Left lobe of liver (tissue), 2 donors: ENCODE results near the gene LSMEM2. TPM values are rescaled to one million over a fixed set of nuclear protein-coding genes. Genes with fewer than 3 reads are reported as not detected.

ENCODE experiments used
- ATAC-seq: fragments of 200-7000 bp; cut with Tn5 transposase; one replicate; pipeline ENCODE4 v1.9.1; 2020; ENCODE audit warnings: mild to moderate bottlenecking, moderate library complexity
- DNase-seq: peaks from one replicate; pipeline ENCODE4 v3.0.0-alpha.2; 2020; ENCODE audit warnings: low spot score
- total RNA-seq: library from RNA; stranded (reverse); gene quantifications from one replicate; pipeline ENCODE4 v1.2.1, GENCODE V29; 2021
- donor health status: DM: no; HTN: no; CAD: no; lungs with moderate emphysema.
- donor health status: DM: no; HTN: yes; CAD: no.

LSMEM2 gene
- total RNA-seq, 1 donor from 2014 or later: not detected

DNA sequence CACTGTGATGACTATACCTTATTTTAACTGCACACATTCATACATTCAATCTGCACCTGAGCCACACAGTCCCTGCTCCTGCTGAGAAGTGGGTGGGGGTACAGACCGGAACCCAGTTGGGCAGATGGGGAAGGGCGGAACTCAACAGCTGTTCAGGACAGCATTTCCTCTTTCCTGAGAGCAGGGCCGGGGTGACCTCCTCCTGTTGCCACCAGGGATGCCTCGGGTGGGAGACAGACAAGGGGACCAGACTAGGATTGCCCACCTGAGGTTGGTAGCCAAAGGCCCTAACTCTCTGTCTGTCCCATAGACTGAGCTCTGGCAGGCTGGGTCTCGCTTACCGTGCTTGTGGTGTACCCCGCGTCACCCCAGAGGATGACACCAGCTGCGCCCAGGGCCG is 39.7 kb downstream of the LSMEM2 start:
- ATAC-seq (no peak), DNase-seq (no peak)

DNA sequence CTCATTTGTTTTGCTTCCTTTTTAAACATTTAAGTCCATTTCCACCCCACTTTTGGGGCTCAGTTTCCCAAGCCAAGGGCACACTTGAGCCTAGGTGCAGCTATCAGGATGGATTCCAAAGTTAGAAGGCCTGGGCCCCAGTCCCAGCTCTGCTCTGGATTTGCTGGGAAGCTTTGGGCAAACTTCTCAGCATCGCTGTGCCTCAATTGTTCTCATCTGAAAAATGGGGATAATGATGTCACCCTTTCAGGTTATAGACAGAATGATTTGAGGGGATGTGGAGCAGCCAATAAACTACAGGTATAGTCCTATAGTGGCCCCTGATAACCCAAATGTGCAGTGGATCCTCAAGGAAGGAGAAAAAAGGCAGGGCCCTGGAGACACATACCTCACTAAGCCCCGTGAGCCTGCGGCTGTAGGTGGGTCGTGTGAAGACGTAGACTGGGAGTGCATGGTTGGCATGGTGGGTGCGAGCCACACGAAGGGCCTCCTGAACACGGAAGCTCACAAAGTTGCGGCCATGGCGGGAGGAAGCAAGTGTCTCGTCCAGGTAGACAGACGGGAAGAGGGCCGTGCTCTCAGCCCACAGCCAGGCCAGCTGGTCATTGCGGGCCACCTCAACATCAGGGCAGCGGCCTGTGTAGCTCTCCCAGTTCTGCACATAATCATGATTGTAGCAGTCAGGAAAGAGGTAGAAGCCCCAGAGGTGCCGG is 40.5 kb downstream of the LSMEM2 start:
- DNase-seq (no peak), ATAC-seq (no peak)

DNA sequence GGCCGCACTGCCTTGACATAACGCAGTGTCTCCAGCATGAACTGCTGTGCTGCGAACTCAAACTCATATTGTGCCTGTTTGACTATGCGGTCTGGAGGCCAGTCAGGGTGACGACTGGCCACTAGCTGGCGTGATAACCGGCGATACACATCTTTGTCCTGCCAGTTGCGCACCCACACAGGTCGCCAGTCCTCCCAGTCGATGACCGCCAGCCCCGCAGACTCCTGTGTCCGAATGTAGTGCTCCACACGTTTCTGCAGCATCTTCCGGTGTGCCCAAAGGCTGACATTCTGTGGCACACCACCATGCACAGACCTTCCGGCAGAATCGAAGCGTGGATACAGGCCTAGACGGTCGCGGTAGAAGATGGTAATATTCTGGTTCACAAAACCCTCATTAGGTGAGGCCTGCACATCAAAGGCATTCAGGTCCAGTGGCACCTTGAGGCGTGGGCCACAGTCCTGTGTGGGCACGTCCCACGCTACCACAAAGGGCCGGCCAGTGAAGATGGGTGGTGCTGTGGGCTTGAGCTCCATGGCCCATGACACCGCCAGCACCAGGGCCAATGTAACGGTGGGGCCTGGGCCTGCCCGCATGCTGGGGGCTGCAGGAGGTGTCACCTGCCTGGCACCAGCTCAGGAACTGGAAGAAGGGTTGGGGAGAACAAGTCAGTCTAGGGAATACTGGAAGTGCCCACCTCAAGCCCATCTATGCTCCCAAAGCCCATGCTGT is 41.2 kb downstream of the LSMEM2 start:
- DNase-seq (no peak), ATAC-seq (no peak)

DNA sequence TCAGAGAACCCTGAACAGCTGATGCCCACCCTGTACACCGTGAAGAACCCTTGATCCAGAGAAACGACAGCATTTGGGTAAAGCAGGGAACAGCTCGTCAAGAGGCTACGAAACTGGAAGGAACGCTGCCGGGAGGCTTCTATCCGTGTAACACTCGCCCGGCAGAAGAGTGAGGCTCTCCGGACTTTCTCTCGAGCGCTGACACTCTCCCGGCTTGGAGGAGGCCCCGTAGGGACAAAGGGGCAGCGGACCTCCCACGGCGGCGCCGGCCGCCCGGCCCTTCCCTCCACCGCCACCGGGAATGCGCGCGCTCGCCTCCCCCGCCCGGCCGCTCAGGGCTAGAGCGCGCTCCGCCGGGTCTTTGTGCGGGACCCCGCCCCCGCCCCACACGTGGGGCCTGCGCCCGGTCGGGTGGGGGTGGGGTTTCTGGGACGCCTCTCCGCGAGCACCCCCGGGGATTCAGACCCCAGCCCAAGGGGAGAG is 42.0 kb downstream of the LSMEM2 start:
- peak; percentile 78 for ATAC-seq

DNA sequence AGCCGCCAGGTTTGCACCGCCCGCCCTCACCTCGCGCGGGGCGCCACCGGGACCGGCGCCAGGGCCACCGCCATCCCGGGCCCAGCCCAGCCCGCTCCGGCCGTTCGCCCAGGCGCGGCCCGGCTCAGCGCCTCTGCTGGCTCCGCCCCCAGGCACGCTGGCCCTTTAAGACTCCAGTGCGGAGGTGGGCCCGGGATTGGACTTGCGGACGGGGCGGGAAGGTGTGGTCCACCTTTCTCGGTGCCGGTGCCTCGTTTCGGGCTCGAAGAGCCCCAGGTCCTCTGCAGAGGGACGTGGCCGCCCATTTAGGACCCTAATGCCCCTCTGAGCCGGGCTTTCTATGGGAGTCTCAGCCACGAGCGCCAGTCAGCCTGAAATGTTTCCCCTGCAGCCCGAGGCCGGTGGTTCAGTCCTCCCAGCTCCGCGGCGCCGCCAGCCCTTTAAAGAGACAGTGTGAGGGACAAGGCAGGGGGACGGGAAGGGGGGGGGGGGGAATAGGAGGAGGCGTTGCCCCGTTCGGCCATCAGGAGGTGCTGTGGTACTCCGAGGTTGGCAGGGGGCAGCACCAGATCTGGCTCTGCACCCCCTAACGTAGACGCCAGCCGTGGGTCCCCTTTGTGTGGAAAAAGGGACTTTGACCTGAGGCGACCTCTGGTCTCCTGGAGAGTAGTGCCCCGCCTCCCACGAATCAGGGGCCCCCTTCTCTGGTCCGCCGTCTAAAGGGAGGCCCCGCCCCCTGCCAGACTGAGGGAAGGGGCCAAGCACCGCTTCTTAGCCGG is 42.6 kb downstream of the LSMEM2 start:
- ATAC-seq (peak; percentile 84), DNase-seq (peak; percentile 91)

More for the DNA sequence above, 42.0 kb downstream of the LSMEM2 start:
- DNase-seq: peak; percentile 87

DNA sequence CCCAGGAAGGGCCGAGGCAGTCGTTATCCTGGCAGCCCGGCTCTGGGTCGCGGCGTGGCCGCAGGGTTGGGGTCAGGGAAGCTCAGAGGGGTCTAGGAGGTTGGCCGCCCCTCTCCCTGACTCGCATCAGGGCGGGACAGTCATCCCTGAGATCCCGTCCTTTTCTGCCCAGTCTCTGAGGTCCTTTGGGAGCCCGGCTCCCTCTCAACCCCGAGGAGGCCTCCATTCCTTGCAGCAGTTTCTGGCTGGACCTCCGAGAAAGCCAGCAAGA is 43.2 kb downstream of the LSMEM2 start:
- DNase-seq (no peak), ATAC-seq (no peak)

DNA sequence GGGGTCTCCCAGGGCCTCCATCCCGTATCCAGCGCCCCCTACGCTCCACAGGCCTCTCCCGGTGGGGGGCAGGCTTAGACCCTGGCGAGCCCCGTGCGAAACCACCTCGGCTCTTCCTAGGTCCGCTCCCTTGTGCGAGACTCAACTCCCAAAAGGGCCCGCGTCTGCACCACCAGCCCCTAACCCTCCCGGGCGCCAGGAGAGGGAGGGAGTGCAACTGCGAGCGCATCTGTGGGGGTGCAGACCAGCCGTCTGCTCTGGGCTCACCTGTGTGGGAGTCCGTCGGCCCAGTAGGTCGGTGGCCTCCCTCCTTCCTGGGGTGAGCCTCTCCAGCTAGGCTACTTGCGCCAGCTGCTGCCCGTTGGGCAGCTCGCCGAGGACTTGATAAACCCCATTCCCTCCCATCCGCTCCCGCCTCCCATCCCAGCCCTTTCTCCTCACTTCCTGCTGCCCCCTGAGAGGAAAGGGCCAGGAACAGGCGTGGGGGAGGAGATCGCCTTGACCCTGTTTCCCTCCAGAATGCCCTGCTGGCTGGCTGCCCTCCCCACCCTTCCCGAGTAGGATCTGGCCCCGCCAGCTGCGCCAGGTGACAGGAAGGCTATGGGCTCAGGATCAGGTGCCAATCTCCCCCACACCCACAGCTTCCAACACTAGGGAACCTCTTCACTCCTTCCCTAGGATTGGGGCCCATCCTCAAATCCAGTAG is 43.7 kb downstream of the LSMEM2 start, which contains the start of gene HYAL2:
Gene HYAL2, minus strand, starts transcription at position 360 of the 706 bp plus-strand sequence. CDS start 2,256 bp downstream, outside the sequence.
- ATAC-seq: no peak

DNA sequence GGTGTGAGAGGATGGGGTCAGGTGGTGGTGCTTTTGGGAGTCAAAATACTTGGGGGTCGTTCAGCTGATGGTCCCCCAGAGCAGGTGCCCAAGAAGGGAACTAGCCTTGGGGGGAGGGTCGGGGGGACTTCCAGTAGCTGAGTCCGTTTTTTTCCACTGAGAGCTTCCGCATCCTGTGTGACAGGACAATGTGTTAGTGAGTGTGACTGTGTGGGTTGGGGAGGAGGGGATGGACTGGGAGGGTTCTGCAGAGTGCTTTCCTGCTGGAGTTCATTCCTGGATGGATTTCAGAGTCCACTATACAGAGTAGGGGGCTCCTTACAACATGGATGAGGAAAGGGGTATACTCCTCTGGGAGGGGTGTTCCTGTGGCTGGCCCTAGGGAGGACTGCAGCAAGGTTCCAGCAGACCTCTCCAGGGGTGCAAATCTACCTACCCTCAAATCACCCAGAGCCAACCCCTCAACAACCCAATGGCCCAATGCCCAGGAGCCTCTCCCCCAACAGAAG is 44.3 kb downstream of the LSMEM2 start:
- no peak for ATAC-seq
- no peak for DNase-seq

More for the DNA sequence above, 43.7 kb downstream of the LSMEM2 start, which contains the start of gene HYAL2:
- DNase-seq: peak; percentile 75

DNA sequence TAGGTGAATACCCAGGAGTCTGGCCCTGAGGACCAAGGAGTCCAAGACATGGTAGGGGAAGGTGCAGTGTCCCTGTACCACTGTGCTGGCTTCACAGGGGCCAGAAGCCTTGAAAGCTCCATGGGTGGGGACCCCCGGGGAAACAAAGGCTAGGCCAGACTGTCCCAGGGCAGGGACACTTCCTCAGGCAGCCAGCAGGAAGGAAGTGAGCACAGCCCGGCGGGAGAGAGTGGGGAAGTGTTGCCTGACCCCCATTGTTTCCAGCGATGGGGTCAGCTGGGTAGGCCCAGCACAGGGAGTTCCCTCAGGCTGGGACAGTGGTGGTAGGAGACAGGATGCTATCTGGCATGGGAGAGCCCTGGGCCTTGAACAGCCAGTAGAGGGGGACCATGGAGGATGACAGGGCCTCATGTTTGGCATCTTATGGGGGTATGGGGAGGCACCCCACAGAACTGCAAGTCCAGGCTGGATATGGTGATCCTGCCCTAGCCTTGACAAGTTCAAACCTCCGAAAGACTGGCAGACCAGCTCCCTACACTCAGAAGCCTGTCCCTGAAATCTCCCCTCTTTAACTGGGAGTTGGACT is 44.8 kb downstream of the LSMEM2 start:
- ATAC-seq: no peak
- DNase-seq: no peak

DNA sequence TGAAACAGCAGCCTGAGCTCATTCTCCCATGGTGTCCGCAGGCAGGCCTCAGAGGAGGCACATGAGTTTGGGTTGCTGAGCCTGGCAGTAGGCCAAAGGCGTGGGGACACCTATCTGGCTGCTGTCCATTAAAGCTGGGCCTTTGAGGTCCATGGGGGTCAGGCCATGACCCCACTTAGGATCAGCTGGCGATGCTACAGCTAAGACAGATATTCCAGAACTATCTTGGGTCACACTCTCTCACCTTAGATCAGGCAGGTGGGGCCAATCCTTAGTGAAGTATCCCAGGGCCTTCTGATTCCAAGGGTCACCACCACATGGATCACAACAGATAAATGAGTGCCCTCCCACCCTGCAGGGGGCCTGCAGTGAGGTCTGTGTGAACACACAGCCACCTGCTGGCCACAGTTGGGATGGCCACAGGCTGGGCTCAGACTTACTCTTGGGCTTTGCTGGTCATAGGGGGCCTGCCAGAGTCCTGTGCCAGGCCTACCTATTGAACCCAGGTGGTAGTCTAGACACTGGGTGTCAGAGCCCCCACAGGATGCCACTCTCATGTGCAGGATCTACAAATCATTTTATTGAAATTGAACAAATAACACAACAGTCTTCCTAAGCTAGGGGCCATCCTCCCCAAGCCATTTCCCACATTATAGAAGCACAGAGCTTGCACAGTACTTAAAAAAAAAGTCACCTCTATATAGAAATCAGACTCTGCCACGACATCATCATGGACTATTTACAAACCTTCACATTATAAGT is 45.6 kb downstream of the LSMEM2 start:
- ATAC-seq (peak; percentile 34), DNase-seq (peak; percentile 78)

DNA sequence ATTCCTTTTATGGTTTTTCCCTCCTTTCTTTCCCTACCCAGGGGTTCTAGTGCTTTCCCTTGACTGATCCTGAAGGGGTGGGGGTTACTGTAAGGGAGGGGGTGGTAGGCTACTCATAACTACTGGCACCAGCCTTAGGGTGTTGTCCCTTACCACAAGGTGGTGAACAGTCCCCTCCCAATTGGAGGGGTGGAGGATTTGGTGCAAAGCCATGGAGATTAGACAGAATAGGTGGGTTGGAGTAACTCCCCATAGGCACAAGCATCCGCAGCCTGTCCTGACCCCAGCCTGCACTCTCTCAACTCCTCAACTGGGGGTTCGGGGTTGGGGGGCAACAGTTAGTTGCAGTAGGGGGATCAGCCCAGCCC is 46.2 kb downstream of the LSMEM2 start:
- DNase-seq (no peak), ATAC-seq (no peak)

DNA sequence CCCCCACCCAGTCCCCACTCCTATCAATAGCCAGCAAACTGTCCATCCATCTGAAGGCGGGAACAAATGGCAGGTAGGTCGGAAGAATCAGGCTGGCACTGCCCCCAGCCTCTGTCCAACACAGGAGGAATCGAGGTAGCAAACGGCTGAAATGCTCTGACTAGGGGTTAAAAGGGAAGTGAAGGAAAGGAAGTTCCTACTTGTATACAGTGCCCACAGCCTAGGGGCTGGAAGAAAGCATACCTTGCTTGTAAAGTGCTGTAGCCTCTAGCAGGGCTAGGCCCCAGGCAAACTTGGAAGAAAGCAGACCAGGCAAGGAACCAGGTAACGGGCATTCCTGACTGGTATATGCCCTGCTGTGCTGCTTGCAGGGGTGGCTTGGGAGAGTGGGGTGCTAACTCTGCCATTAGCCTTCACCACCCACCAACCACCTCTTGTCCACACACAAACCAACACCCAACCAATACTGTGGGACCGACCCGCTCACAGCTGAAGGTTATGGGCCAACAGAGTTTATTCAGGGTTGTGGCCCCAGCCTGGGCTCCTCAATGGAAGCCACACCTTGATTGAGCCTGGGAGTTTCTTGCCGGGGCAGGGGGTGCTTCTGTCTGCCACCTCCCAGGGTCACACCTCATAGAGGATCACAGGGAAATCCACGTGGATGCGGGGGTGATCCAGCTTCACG is 46.8 kb downstream of the LSMEM2 start:
- no peak for DNase-seq
- no peak for ATAC-seq

DNA sequence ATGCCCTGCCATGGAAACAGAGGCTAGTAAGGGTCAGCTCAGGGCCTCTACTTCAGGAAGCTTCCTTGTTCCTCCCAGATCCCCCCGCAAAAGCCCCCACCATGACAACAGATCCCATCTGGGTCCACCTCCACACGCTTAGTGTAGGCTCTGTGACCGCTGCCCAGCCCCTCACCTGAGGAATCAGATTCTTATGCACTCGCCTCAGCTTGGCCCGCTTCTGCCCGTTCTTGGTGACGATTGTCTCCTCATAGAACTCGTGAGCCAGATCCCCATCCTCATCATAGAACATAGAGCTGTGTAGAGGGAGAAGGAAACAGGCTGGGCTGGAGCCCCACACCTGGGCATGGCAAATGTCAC is 47.3 kb downstream of the LSMEM2 start:
- DNase-seq (no peak), ATAC-seq (no peak)

DNA sequence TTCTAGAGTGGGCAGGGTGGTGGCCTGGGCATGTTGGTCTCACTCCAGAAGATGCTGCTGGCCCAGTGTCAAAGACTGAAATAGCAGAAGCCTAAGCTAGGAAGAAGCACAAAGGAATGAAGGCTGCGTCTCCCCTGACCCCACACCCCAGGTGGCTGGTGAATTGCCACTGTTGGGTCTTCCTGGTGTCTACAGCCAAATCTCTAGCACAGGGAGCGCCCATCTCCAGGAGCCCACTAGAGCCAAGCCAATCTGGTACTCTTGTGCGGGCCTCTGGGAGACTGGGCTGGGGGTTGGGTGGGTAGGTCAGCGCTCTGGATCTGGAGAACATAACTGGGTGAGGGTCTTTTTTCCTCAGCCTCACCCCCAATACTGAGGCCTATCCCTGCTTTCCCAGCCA is 48.2 kb downstream of the LSMEM2 start:
- ATAC-seq: no peak
- DNase-seq: no peak

DNA sequence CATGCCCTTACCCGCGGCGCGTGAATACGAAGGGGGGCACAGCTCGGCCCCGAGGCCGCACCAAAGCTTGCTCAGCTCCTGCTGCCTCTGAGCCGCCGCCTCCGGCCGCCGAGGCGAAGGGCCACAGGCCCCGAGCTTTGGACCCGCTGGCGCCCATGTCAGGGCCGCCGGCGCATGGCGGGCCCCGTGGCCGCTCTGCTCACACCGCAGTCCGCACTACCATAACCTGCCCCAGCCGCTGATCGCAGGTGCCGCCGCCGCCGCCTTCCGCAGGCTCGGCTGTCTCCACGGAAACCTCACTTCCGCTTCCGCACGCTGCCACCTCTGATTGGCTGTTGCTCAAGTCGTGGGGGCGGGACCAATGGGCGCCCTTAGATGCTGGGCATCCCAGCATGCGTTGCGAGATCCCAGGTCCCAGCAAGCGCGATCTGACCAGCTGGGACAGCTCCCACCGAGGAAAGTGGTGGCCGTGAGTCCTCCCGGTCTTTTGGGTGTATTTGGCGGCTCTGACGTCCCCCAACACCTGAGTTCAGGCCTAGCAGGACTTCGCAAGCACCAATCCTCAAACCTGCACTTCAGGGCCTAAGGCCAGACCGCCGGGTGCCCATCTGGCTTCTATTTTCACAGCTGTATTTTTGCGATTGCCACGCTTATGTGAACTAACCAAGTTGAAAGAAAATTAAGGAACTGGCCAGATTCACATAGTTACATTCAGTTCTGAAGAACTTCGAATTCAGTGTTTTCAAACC is 49.2 kb downstream of the LSMEM2 start, which contains the start of gene TUSC2:
Gene TUSC2, minus strand, starts transcription at position 281 of the 749 bp plus-strand sequence. Its CDS starts 124 bp downstream, at position 157.
- DNase-seq: peak; percentile 97
- ATAC-seq: peak; percentile 86

DNA sequence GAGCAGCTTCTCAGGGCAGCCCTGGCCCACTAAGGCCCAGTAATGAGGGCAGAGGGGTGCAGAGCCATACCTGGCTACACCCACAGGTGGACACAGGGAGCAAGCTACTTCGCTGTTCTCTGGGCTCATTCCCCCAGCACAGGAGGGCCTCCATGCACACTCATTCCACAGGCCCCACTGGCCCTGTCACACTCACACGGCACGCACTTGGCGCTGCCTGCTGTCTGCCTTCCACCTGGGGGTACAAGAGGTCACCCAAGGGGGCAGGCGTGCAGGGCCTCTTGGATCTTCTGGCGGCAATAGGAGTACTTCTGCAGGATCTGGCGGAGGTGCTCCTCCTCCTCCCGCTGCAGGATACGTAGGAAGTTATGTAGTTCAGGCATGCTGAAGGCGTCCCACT is 51.4 kb downstream of the LSMEM2 start:
- DNase-seq (no peak), ATAC-seq (no peak)

DNA sequence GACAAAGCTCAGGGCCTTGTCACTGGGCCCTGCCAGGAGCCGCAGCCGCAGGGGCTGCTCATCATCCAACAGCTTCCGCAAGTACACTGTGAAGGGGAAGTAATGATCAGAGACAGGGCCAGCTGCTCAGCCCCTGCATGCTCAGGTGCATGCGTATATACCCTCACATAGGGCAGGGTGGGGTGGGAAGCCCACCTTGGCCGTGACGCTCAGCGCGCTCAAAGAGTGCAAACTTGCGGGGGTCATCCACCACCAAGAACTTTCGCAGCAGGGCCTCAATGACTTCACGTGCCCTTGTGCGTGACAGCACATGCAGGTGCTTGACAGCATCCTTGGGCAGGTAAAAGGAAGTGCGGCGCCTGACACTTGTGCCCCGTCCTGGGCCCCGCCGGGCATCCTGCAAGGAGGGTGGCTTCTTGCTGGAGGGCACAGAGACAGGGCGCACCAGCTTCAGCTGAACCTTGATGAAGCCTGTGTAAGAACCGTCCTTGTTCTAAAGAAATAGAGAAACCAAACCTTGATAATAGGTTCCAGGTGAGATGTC is 52.5 kb downstream of the LSMEM2 start:
- DNase-seq (no peak), ATAC-seq (no peak)

DNA sequence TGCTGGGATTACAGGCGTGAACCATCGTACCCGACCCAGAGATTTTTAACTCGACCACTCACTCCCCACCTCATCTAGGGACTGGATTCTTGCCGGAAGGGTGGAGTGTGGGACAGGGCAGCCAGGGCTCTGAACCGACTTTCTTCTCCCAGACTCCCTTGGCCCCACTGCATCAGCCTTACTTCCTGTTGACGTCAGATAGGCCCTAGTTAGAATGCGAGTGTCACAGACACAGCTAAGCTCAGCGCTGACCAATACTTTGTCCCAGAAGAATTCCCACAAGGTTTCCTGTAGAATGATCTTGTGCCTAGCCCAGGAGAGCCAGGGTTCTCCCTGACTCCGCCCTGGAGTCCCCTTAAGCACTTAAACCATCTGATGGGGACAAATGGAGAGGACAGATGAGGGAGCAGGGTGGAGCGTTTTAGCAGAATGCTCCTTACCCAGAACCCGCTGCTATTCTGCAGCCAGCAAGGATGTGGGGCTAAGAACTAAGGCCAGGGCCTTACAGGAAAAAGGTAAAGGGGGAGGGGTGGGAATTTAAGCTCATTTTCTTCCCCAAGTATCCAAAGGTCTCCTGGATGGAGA is 54.9 kb downstream of the LSMEM2 start:
- DNase-seq (no peak), ATAC-seq (no peak)
